ENCODE measurements around the gene CBX8.
"Not testable (repeated sequence)": the region's sequence is repeated elsewhere in the genome, so short reads cannot be mapped to it uniquely, and the experiment has no call there.

Gene CBX8

DNA sequence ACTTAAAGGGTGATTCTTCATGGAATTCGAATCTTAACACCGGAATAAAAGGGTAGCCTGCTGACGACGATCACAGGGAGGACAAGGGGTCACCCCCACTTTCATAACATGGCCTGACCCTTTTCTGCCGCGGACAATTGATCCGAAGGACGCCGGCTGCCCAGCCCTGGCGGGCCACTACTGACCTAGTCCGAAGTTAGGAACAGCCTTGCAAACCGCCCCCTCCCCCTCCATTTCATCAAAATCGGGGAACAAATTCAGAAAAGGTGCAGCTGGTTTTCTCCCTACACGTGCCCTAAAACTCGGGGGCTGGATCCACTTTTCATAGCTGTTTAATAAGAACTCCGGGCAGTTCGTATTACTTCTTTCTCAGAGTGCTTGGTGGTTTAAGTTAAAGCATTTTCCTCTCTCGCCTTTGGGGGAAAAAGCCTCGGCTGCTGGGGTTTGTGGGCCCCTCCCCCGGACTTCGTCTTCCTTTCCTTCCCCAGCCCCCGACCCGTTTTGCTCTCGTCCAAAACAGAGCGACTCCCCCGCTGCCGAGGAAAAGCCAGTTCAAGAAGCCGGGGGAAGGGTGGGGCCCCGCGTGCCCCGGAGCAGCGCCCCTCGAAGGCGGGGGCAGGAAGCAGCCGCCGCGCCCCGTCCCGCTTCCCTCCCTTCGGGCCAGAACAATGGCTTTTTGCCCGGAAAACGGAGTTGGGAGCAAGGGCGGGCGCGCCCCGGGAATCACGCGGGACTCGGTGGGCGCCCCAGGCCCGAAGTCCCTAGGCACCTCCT, 19.6 kb downstream of the CBX8 start:
- DNase-seq: peak in 1 of 2 donors; percentile 47

DNA sequence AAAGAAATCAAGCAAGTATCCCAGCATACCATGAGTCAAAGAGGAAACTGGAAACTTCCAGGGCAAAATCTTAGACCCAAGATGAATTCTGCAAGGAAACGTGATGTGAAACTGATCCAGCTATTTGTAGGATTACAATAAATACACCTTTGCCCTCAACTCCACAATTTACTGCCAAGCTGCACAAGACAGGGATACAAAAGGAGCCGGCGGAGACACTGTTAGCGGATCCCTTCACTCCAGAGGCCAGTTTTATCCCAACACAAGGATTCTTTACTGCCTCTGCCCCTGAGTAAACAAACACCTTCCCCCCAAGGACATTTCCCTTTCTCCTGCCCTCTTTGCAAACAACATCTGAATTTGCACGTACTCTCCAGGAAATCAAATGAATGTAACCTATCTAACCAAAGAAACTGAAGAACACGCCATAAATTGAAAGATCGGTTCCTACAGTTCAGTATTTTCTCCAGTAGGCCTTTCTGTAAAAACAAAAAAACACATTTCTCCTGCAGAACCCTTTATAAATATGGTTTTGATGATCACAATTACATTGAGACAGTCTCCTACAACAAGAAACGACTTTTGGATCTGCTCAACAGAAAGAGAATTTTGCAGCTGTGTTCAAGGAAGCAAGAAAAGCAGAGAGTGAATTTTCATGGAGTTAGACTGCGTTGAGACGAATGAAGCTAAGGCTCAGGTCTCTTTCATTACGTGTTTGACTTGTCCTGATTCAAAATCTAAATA, 20.3 kb downstream of the CBX8 start:
- no peak for DNase-seq

DNA sequence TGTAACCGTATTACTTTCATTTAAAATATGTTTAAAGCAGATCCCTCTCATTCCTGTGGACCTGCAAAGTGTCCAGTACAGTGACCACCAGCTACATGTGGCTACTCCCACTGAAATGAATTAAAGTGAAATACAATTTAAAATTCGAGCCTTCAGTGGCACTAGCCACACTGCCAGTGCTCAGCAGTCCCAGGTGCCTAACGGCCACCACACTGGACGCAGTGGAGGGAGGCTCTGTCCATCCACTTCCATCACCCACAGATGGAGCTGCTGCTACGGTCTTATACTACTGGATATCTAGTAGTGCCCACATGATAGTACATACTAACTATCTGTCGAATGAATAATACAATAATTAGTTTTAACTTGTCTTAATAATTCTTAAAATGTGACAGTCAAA, 21.2 kb downstream of the CBX8 start:
- DNase-seq: no peak

DNA sequence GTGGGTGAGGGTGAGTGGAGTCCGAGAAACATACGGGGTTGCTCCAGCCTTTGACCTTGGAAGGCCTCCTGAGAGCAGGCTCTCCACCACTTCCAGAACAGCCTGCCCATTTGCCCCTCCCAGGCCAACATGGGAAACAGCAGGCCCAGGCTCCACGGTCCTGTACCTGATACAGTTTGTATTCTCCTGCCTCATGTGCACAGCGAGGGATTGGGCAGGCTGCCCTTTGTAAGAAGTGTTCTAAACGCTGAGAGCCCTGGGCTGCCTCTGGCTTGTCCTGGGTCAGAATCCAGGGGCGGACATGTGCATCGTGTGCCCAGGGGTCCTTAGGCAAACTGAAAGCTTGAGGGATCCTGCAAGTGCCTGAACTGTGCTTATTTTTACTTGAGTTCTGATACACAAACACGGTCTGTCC, 22.3 kb downstream of the CBX8 start:
- no peak for DNase-seq

GRCh38 chr17:79772726-79773125, 24.2 kb downstream of the CBX8 start:
- not testable (repeated sequence) for DNase-seq

GRCh38 chr17:79771276-79771675, 25.6 kb downstream of the CBX8 start:
- DNase-seq: no peak

GRCh38 chr17:79769570-79770506, 27.0 kb downstream of the CBX8 start:
- DNase-seq: no peak

DNA sequence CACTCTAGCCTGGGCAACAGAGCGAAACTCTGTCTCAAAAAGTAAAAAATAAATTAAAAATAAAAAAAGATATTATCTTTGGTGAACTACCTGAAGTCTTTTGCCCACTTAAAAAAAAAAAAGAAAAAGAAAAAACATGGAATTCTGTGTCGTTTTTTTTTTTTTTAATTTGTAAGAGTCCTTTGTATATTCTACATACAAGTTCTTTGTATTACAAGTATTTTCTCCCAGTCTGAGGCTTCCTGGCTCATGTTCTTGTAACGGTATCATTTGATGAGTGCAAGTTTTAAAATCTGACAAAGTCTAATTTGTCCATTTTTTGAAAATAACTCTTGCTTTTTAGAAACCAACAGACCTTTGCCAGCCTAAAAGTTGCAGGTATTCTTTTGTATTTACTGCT, 31.2 kb downstream of the CBX8 start:
- DNase-seq: no peak

- DNase-seq: no peak
Observed at GRCh38 chr17:79761894-79762589, 34.8 kb downstream of the CBX8 start.

- no peak for DNase-seq
Observed at GRCh38 chr17:79760197-79760906, 36.5 kb downstream of the CBX8 start.

DNA sequence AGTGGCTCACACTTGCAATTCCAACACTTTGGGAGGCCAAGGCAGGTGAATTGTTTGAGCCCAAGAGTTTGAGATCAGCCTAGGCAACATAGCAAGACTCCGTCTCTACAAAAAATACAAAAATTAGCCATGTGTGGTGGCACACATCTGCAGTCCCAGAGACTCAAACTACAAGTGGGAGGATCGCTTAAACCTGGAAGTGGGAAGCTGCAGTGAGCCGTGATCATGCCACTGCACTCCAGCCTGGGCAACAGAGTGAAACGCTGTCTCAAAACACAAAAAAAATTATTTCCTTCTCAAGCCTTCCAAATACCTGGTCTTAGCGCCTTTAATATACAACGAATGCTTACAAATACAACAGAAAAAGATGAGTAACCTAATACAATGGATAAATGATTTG, 38.6 kb downstream of the CBX8 start:
- no peak for DNase-seq

DNA sequence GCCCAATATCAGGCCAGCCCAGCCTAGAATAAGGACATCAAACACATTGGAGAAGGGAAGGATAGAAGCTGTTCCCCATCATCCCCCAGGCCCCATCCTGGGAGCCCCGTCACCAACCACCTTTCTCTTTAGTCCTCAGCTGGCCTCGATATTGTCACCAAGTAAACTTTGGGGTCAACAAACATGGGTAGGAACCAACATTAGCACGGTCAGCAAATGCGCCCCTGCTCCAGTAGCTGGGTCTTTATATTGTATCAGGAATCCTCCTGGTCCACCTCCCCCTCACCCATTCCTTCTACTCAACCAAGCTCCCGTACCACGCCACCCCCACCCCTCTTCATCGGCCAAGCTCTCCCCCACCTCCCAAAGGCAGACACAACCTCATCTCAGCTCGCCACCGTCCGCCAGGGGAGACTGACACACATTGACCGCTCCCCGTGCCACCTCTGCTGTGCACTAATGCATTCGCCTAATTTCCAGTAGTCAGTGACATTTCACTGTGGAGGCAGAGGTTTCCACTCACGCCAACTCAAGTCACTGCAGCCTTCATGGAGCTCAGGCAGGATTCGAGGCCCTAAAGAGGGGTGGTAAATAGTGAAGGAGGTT, 39.6 kb downstream of the CBX8 start:
- no peak for DNase-seq

- no peak for DNase-seq
Observed at GRCh38 chr17:79755591-79755990, 41.3 kb downstream of the CBX8 start.

DNA sequence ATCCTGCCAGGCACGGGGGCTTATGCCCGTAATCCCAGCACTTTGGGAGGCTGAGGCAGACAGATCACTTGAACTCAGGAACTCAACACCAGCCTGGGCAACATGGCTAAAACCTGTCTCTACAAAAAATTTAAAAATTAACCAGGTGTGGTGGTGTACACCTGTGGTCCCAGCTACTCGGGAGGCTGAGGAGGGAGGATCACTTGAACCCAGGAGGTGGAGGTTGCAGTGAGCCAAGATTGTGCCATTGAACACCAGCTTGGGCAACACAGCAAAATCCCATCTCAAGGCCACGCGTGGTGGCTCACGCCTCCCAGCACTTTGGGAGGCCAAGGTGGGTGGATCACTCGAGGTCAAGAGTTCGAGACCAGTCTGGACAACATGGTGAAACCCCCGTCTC, 42.0 kb downstream of the CBX8 start:
- DNase-seq: not testable (repeated sequence)

- DNase-seq: no peak
Observed at GRCh38 chr17:79754370-79754769, 42.5 kb downstream of the CBX8 start.

GRCh38 chr17:79752175-79752574, 44.7 kb downstream of the CBX8 start:
- peak in 1 of 2 donors; percentile 26 for DNase-seq

GRCh38 chr17:79750650-79751545, 46.0 kb downstream of the CBX8 start:
- DNase-seq: no peak

GRCh38 chr17:79749958-79750357, 46.9 kb downstream of the CBX8 start:
- DNase-seq: no peak

GRCh38 chr17:79749156-79749815, 47.6 kb downstream of the CBX8 start:
- DNase-seq: no peak
